H1 (cell line): ENCODE data around the gene HOXC5. TPM values are rescaled to one million over a fixed set of nuclear protein-coding genes. Genes with fewer than 3 reads are reported as not detected.
A peak's percentile ranks its signal among the peaks of the same experiment; 100 is the strongest.

Source experiments
- CEBPB ChIP-seq: IDR thresholded peaks from 2 replicates; pipeline ENCODE4 v1.6.1; 2012; ENCODE audit warnings: low read depth, low read length
- CHD1 ChIP-seq: IDR thresholded peaks from 2 replicates; pipeline ENCODE4 v1.6.1; 2012; ENCODE audit warnings: low read depth, low read length, improper control_type of control experiment
- CHD7 ChIP-seq: fragments of 300-600 bp; sonication (generic); IDR thresholded peaks from 2 replicates; pipeline ENCODE4 v1.7.1; 2012; ENCODE audit warnings: low read length, moderate library complexity, mild to moderate bottlenecking, inconsistent platforms; ENCODE audit not compliant: insufficient replicate concordance
- FOSL1 ChIP-seq: IDR thresholded peaks from 2 replicates; pipeline ENCODE4 v1.6.1; 2011; ENCODE audit warnings: mild to moderate bottlenecking, low read depth, low read length, moderate library complexity; ENCODE audit not compliant: insufficient read depth
- JUND ChIP-seq: IDR thresholded peaks from 2 replicates; pipeline ENCODE4 v1.6.1; 2011; ENCODE audit warnings: mild to moderate bottlenecking, improper control_type of control experiment, low read length
- MAFK ChIP-seq: IDR thresholded peaks from 2 replicates; pipeline ENCODE4 v1.6.1; 2012; ENCODE audit warnings: low read depth, mild to moderate bottlenecking, improper control_type of control experiment, low read length
- RAD21 ChIP-seq, 2 experiments: IDR thresholded peaks in 1 of 2; conservative IDR thresholded peaks in 1 of 2; 2 replicates each; pipeline ENCODE4 v1.6.1; 2011; ENCODE audit warnings: low read depth in 2 of 2, low read length in 2 of 2, improper control_type of control experiment in 1 of 2, inconsistent platforms in 1 of 2, mild to moderate bottlenecking in 1 of 2, moderate library complexity in 1 of 2
- RBBP5 ChIP-seq: IDR thresholded peaks from 2 replicates; pipeline ENCODE4 v1.7.1; 2012; ENCODE audit warnings: low read depth, mild to moderate bottlenecking, inconsistent platforms, low read length, moderate library complexity, borderline replicate concordance
- SP2 ChIP-seq: IDR thresholded peaks from 2 replicates; pipeline ENCODE4 v1.6.1; 2012; ENCODE audit warnings: mild to moderate bottlenecking, low read length, inconsistent platforms
- TBP ChIP-seq: IDR thresholded peaks from 2 replicates; pipeline ENCODE4 v1.6.1; 2011; ENCODE audit warnings: low read depth, low read length, improper control_type of control experiment
- TEAD4 ChIP-seq: IDR thresholded peaks from 2 replicates; pipeline ENCODE4 v1.6.1; 2012; ENCODE audit warnings: low read depth, low read length, inconsistent platforms, mixed read lengths
- polyA plus RNA-seq, 7 experiments: library from polyadenylated mRNA; depleted of rRNA in 3 of 7; stranded (reverse) in 5 of 7; unstranded in 2 of 7; fragments of >200 nt in 5 of 7; fragments of 200-250 nt in 2 of 7; gene quantifications; 1 replicate in 5 of 7; 2 replicates in 1 of 7; 4 replicates in 1 of 7; pipeline versions ENCODE4 v1.2.1 to v1.2.3, GENCODE V29; 2011 to 2013; ENCODE audit warnings: missing spikeins in 2 of 7, mixed read lengths in 2 of 7
- total RNA-seq: library from RNA; stranded (reverse); fragmentation: NEBNext Ultra II Directional; extraction: Animal tissue kit (Norgen Biotek cat#: 25700); gene quantifications from 2 replicates; pipeline ENCODE4 v1.2.1, GENCODE V29; 2021

HOXC5 gene
- total and polyA plus RNA-seq, 2 of the 8 experiments (the other 6 are each of a cell fraction or from before 2014, with no cell fraction given): not detected

DNA sequence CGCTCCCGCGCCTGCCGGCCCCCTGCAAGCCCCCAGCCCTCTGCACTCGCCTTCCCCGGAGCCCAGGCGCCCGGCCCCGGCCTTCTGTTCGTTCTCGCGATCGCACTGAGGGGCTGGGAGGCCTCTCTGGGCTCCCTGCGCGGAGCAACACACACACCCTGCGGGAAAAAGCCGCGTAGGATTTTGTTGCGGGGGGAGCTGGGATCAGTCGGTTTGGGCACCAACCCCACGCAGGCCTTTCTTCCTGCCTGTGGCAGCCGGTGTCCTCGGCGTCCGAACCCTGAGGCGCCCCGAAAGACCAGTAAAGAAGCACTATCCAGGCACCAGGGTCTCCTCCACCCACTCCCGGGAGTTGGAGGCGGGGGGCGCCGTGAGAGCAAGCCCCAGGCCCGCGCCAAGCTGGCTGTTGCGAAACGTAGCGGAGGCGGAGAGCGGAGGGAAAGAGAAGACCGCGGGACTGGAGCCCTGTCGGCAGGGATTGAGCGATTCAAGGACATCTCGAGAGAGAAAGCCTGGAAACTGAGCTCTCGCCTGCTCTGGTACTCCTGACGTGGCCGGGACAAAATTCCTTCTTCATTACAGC, 1.9 kb upstream of the HOXC5 start (continued):
- TF ChIP-seq CHD7 (no peak), RAD21 (IDR thresholded peaks at IDR 0.05 in 1 of 2, conservative IDR thresholded peaks at IDR 0.05 in 1 of 2; ENCODE audit: low read depth in 2 of 2, low read length in 2 of 2) (no peak), SP2 (no peak), JUND (no peak), CEBPB (peak; percentile 83), TEAD4 (no peak), CHD1 (no peak), MAFK (no peak), TBP (no peak), RBBP5 (no peak), FOSL1 (no peak)
